Measurements from ENCODE around the gene FOXO3. TPM values are rescaled to one million over a fixed set of nuclear protein-coding genes. Genes with fewer than 3 reads are reported as not detected.

FOXO3 gene
- total RNA-seq, 1 experiment from 2014 or later = 22.1 TPM

GRCh38 chr6:108697561-108698161 lies 136.9 kb downstream of the FOXO3 start:
- no peaks in the 10 kb centered on the region for H4K20me1 ChIP-seq (ENCODE audit: control insufficient read depth, insufficient read depth, insufficient read length)
- no peak overlapping the region for H4K5ac ChIP-seq (ENCODE audit: insufficient read length, low read depth, low read length)
- no peak overlapping the region for H2AK5ac ChIP-seq (ENCODE audit: insufficient read length, low read length)
- H3K79me2 ChIP-seq (ENCODE audit: insufficient read depth, low read length) = no peaks in the 10 kb centered on the region
- no peak overlapping the region for H3K18ac ChIP-seq (ENCODE audit: insufficient read length, low read depth, low read length)
- H3K4me3 Mint-ChIP-seq = no peak overlapping the region
- H2AFZ ChIP-seq (ENCODE audit: low read length) = no peak overlapping the region
- H3K56ac ChIP-seq (ENCODE audit: insufficient read length, low read depth, low read length) = no peak overlapping the region
- no peak overlapping the region for H2BK12ac ChIP-seq (ENCODE audit: insufficient read length, low read depth, low read length)
- no peaks in the 10 kb centered on the region for H3K79me1 ChIP-seq (ENCODE audit: insufficient read depth, low read depth, low read length, poor library complexity, severe bottlenecking)
- no peak overlapping the region for H2BK20ac ChIP-seq (ENCODE audit: low read depth, low read length, poor library complexity, severe bottlenecking)
- H3K9me3 Mint-ChIP-seq = peaks cover 12 to 13% of the 10 kb centered on the region in 2 experiments
- no peak overlapping the region for H3K27ac ChIP-seq (ENCODE audit: insufficient read length, low read depth, low read length)
- H3K9me3 ChIP-seq (ENCODE audit: control insufficient read depth, low read depth, low read length) = no peaks in the 10 kb centered on the region
- no peak for TF ChIP-seq CTCF (conservative IDR thresholded peaks at IDR 0.05)
- no peak for DNase-seq
- H3K23me2 ChIP-seq (ENCODE audit: insufficient read length, low read depth, low read length, poor library complexity, severe bottlenecking) = no peaks in the 10 kb centered on the region
- no peak overlapping the region for H2BK120ac ChIP-seq (ENCODE audit: low read depth, low read length, poor library complexity, severe bottlenecking)
- H4K91ac ChIP-seq (ENCODE audit: insufficient read length, low read depth, low read length) = no peak overlapping the region
- no peaks in the 10 kb centered on the region for H3K27me3 ChIP-seq (ENCODE audit: insufficient read depth, low read length)
- no peaks in the 10 kb centered on the region for H3K4me1 ChIP-seq (ENCODE audit: insufficient read depth, low read length)
- H3K4me1 Mint-ChIP-seq = peaks cover 18 to 20% of the 10 kb centered on the region in 2 experiments
- H3K27ac Mint-ChIP-seq = no peak overlapping the region
- no peak overlapping the region for H2BK5ac ChIP-seq (ENCODE audit: insufficient read length, low read length)
- no peak overlapping the region for H2BK15ac ChIP-seq (ENCODE audit: low read depth, low read length)
- H4K8ac ChIP-seq (replicated peaks; ENCODE audit: insufficient read length, low read depth, low read length) = no peak overlapping the region
- H3K14ac ChIP-seq (ENCODE audit: insufficient read depth, low read length) = no peak overlapping the region
- H3K23ac ChIP-seq (ENCODE audit: insufficient read length, low read depth, low read length) = no peak overlapping the region
- no peak overlapping the region for H3K4me2 ChIP-seq (ENCODE audit: insufficient read depth, insufficient read length, low read length)
- H3K9ac ChIP-seq (ENCODE audit: extremely low read depth, insufficient read length, low read length) = no peak overlapping the region
- no CpG with 5 or more reads among the region's 15 CpGs for WGBS (ENCODE audit: extremely low coverage, insufficient read length, low lambda C conversion rate)
- H3K27me3 Mint-ChIP-seq (ENCODE audit: low read depth) = peaks cover 2% of the 10 kb centered on the region
- no peak overlapping the region for H3T11ph ChIP-seq (ENCODE audit: low read length)
- H3K36me3 Mint-ChIP-seq (ENCODE audit: insufficient read depth in 1 of 3, low read depth in 3 of 3) = peaks cover 2 to 16% (median 14%) of the 10 kb centered on the region in 3 experiments; a peak in 6 of 7 replicates
- no peak overlapping the region for H3K4ac ChIP-seq (ENCODE audit: low read depth, low read length)
